GM12872 (cell line): ENCODE data around the gene INSR.

Source experiments
- TF ChIP-seq, protein P1 (sequence below): IDR thresholded peaks from 3 replicates; pipeline ENCODE4 v1.5.1; 2011; ENCODE audit warnings: low read depth, mild to moderate bottlenecking, low read length, moderate library complexity; ENCODE audit not compliant: insufficient read depth

Gene INSR

DNA sequence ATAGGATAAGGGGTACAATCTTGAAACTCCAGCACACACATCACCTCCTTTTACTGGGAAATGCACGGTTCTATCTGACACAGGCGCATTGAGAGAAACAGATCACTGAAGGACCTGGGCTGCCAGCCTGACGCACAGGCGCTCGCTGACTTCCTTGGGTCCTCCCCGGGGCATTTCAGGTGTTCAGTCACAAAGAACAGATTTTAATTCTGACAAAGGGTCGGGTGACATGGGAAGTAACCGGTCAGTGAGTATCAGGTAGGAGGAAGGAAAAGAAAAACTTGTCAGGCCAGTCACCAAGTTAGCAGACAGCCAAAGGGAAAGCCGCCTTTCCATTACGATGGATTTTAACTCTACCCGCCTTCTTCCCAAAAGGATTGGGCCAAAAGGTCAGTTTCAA, 39.6 kb downstream of the INSR start:
- TF ChIP-seq, protein P1, sequence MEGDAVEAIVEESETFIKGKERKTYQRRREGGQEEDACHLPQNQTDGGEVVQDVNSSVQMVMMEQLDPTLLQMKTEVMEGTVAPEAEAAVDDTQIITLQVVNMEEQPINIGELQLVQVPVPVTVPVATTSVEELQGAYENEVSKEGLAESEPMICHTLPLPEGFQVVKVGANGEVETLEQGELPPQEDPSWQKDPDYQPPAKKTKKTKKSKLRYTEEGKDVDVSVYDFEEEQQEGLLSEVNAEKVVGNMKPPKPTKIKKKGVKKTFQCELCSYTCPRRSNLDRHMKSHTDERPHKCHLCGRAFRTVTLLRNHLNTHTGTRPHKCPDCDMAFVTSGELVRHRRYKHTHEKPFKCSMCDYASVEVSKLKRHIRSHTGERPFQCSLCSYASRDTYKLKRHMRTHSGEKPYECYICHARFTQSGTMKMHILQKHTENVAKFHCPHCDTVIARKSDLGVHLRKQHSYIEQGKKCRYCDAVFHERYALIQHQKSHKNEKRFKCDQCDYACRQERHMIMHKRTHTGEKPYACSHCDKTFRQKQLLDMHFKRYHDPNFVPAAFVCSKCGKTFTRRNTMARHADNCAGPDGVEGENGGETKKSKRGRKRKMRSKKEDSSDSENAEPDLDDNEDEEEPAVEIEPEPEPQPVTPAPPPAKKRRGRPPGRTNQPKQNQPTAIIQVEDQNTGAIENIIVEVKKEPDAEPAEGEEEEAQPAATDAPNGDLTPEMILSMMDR: no peak

DNA sequence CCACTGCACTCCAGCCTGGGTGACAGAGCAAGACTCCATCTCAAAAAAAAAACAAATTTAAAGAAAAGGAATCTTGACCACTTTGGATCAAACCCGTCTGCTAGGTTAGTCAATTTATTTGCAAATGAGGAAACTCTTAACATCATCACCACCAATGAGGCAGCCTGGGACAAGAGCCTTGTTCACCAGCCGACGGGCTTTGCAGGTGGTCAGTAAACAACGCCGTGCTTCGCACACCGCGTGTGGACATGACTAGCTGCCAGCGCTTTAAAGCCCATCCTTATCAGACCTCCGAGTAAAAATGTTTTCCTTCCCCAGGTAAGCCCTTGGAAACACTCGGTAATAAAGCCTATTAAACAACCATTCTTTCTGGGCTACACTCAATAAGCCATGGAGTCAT, 41.9 kb downstream of the INSR start:
- TF ChIP-seq, protein P1: no peak

DNA sequence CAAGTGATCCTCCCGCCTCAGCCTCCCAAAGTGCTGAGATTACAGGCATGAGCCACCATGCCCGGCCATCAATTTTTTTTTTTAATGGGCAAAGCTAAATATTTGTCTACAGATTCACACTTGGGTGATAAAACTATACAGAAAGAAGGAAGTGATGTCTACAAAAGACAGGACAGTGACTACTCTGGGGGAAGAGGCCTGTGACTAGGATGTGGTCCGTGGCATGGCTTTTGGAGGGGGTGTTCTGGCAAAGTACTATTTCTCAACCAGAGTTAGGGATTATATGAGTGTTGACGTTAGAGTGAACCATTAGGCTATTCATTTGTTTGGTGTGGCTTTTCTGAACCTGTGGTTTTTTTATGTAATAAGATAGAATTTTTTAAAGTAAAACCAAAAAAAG, 42.7 kb downstream of the INSR start:
- TF ChIP-seq, protein P1: no peak

DNA sequence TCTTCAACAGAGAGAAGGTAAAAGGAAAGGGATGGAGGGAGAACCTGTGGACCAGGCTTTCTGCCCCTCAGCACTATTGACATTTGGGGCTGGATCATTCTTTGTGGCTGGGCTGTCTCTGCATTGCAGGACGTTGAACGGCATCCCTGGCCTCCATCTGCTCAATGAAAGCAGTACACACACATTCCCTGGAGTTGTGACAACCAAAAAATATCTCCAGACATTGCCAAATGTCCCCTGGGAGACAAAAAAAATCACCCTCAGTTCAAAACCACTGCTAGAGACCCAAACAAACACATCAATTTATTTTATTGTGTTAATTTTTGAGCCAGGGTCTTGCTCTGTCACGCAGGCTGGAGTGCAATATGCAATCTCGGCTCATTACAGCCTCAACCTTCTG, 43.3 kb downstream of the INSR start:
- TF ChIP-seq, protein P1: no peak

DNA sequence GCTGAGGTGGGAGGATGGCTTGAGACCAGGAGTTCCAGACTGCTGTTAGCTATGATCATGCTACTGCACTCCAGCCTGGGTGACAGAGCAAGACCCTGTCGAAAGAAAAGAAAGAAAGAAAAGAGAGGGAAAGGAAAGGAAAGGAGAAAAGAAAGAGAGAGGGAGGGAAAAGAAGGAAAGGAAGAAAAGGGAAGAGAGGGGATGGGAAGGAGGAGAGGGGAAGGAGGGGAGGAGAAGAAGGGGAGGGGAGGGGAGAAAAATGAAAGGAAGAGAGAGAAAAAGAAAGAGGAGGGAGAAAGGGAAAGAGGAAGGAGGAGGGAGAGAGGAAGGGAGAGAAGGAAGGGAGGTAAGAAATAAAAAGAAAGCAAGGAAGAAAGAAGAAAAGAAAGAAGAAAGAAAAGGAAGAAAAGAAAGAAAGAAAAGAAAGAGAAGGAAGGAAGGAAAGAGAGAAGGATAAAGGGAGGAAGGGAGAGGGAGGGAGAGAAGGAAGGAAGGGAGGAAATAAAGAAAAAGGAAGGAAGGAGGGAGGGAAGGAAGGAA, 44.1 kb downstream of the INSR start:
- TF ChIP-seq, protein P1: no peak

DNA sequence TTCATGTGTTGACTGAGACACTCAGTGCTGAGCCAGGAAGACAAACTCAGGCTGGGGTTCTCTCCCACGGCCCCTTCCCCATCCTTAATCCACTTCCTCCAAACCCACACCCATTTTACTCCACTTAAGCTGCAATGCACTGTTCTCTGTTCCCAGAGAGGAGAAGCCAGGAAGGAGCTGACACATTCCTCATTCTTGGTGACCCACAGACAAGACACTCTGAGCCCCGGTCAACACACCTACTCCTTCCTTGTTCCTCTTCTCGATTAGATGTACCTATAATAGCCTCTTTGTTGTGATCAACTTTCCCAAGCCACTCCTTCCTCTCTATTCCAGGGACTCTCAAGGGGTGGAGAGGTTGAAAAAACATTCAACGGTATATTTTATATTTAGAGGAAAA, 47.1 kb downstream of the INSR start:
- TF ChIP-seq, protein P1: no peak

DNA sequence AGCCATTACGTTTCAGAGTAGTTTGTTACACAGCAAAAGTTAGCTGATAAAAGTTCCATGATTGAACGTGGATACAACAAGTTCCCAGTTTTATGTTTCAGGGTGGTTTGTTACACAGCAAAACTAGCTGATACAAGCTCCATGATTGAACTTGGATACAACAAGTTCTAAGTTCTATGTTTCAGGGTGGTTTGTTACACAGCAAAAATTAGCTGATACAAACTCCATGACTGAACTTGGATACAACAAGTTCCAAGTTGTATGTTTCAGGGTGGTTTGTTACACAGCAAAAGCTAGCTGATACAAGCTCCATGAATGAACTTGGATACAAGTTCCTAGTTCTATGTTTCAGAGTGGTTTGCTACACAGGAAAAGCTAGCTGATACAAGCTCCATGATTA, 47.6 kb downstream of the INSR start:
- TF ChIP-seq, protein P1: no peak
